HFF-Myc (cell line): ENCODE data around the gene BCO1.

ENCODE experiments used
- DNase-seq: peaks from one replicate; pipeline ENCODE4 v3.0.0-alpha.2; 2011; ENCODE audit warnings: low read depth; ENCODE audit errors: extremely low read depth
- H3K4me3 ChIP-seq: replicated peaks from 2 replicates; pipeline ENCODE4 v1.5.1; 2011; ENCODE audit warnings: low read depth, mild to moderate bottlenecking, control low read depth, low read length
- CTCF ChIP-seq: IDR thresholded peaks from 2 replicates; pipeline ENCODE4 v1.5.1; 2012; ENCODE audit warnings: mild to moderate bottlenecking, low read depth, low read length, control low read depth; ENCODE audit errors: missing control alignments

BCO1 gene

DNA sequence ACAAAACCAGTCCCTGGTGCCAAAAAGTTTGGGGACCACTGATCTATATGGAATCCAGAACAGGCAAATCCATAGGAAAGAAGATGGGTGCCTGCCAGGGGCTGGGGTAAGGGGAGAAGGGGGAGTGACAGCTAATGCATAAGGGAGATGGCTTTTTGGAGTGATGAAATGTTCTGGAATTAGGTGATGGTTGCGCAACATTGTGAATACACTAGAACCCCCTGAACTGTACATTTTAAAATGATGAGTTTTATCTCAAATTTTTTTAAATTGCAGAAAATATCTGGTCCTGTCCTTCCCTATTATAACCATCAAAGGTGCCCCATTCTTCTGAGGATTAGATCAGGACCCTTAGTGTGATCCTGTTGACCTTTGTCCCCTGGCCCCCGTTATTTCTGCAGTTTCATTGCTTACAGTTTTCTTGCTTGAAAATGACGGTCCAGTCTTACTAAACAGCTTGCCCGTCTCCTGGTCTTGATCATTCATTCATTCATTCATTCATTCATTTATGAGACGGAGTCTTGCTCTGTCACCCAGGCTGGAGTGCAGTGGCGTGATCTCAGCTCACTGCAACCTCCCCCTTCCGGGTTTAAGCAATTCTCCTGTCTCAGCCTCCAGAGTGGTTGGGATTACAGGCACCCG lies 4.6 kb downstream of the BCO1 start:
- no peak for TF ChIP-seq CTCF
- H3K4me3 ChIP-seq, result no peak overlapping the region
- no peak for DNase-seq

DNA sequence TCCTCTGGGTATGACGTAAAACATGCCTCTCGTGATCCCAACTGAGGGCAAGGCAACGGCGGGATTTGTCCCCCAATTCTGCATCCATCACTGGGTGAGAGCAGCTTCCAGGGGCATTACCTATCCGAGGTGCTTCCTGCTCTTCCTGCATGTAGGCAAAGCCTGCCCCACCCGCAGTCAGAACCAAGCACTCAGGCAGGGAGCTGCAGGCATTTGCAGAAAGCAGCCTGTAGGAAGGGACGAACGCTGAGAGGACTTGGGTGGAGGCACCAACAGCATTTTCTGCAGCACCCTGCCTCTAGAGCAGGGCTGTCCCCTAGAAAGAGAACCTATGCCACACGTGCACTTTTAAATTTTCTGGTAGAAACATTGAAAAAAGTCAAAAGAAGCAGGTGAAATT lies 5.5 kb downstream of the BCO1 start:
- no peak for TF ChIP-seq CTCF
- DNase-seq, result no peak
- H3K4me3 ChIP-seq, result no peak overlapping the region

- no peak for DNase-seq
- no peak for TF ChIP-seq CTCF
- H3K4me3 ChIP-seq, result no peak overlapping the region
These were observed 13.4 kb downstream of the BCO1 start for GRCh38 chr16:81251871-81252270.

DNA sequence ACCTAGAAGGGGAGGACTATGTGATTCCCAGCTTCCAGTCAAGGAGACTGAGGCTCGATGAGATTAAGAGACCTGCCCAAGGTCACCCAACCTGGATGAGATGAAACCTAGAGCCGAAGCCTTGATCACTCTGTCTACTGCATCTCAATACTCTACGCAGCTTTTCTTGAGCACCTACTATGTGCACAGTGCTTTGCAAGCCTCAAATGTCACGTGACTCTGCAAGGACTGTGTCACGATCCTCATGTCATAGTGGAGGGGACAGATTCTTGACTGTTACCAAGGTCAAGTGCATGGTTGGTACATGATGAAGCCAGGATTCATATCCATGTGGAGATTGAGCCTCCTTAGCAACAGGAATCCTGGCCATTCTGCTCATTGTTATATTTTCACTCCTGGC lies 14.7 kb downstream of the BCO1 start:
- TF ChIP-seq CTCF, result no peak
- no peak overlapping the region for H3K4me3 ChIP-seq
- no peak for DNase-seq

GRCh38 chr16:81254922-81255526 lies 16.5 kb downstream of the BCO1 start:
- no peak overlapping the region for H3K4me3 ChIP-seq
- DNase-seq, result no peak
- TF ChIP-seq CTCF, result no peak

DNA sequence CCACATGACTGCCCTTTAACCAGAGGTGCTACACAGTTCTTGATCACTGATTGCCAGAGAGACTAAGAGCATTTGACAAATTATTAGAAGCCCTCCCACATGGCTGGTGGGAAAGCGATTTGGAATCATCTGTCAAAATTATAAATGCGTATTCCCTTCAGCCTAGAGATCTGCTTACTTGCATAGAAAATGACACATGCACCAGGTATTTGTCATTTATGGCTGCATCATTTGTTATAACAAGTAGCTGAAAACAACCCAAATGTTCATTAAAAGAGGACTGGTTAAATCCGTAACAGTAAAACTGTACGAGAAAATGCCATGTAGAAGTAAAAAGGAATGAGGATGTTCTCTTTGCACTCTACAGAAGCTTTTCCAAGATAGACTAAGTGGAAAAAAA lies 21.4 kb downstream of the BCO1 start:
- DNase-seq, result no peak
- H3K4me3 ChIP-seq, result no peak overlapping the region
- TF ChIP-seq CTCF, result no peak
